Gastrocnemius medialis (tissue), 4 donors: ENCODE measurements around the gene BATF2. TPM values are rescaled to one million over a fixed set of nuclear protein-coding genes. Genes with fewer than 3 reads are reported as not detected.
"Not testable (repeated sequence)": the region's sequence is repeated elsewhere in the genome, so short reads cannot be mapped to it uniquely, and the experiment has no call there.

Source experiments
- ATAC-seq, 2 donors: fragments of 150-250 bp; one replicate each; pipeline ENCODE4 v1.9.1; 2016
- DNase-seq, 2 donors: peaks; one replicate each; pipeline ENCODE4 v3.0.0-alpha.2; 2019
- H3K27ac ChIP-seq, 4 donors: fragments of 200-600 bp; sonication (generic); 1 replicate in 1 of 4; 2 replicates in 3 of 4; pipeline ENCODE4 v1.5.1; 2016 to 2018; ENCODE audit warnings: mild to moderate bottlenecking in 2 of 4, moderate library complexity in 1 of 4
- H3K27me3 ChIP-seq, 3 donors: fragments of 200-600 bp; sonication (generic) in 2 of 3; 1 replicate in 1 of 3; 2 replicates in 2 of 3; pipeline versions ENCODE4 v1.5.1 to v1.6.0; 2016 to 2019; ENCODE audit warnings: mild to moderate bottlenecking in 1 of 3, moderate library complexity in 1 of 3
- H3K36me3 ChIP-seq, 2 donors: fragments of 200-600 bp; sonication (generic) in 1 of 2; one replicate each; pipeline ENCODE4 v1.5.1; 2017 to 2018
- H3K4me1 ChIP-seq, 2 donors: fragments of 200-600 bp; sonication (generic) in 1 of 2; one replicate each; pipeline ENCODE4 v1.5.1; 2016 to 2017; ENCODE audit warnings: mild to moderate bottlenecking in 2 of 2
- H3K4me3 ChIP-seq, 4 donors: fragments of 200-600 bp; sonication (generic) in 3 of 4; 1 replicate in 1 of 4; 2 replicates in 3 of 4; pipeline ENCODE4 v1.5.1; 2016 to 2019; ENCODE audit warnings: mild to moderate bottlenecking in 2 of 4
- H3K9me3 ChIP-seq, 3 donors: fragments of 200-600 bp; sonication (generic) in 2 of 3; 1 replicate in 1 of 3; 2 replicates in 2 of 3; pipeline ENCODE4 v1.5.1; 2016 to 2019
- CTCF ChIP-seq, 5 experiments: fragments of 450-650 bp in 3 of 5; fragments of 200-600 bp in 2 of 5; sonication (generic) in 2 of 5; IDR thresholded peaks in 4 of 5; conservative IDR thresholded peaks in 1 of 5; 1 replicate in 4 of 5; 2 replicates in 1 of 5; pipeline ENCODE4 v1.5.1; 2016 to 2019; ENCODE audit warnings: antibody characterized with exemption in 5 of 5, mild to moderate bottlenecking in 3 of 5, moderate library complexity in 3 of 5
- POLR2A ChIP-seq, 2 donors: fragments of 450-650 bp; IDR thresholded peaks; one replicate each; pipeline ENCODE4 v1.6.1; 2017; ENCODE audit warnings: antibody characterized with exemption in 2 of 2, mild to moderate bottlenecking in 2 of 2, moderate library complexity in 2 of 2
- in situ Hi-C, 4 donors: fragments of 200-750 bp; cut with MboI; loops; one replicate each; pipeline versions ENCODE4 v1.15.0 to v1.8.0; 2017; ENCODE audit warnings: low sequenced_read_pairs in 4 of 4
- intact Hi-C: fragments of 100-400 bp; cut with DNase I; formaldehyde crosslinking; loops from one replicate; pipeline ENCODE4 v1.15.1; 2023; ENCODE audit warnings: low total_unique reads
- total RNA-seq, 4 donors: library from RNA; depleted of rRNA; stranded (reverse); fragments of >200 nt; gene quantifications; one replicate each; pipeline versions ENCODE4 v1.1.0 to v1.2.3, GENCODE V29; 2016

BATF2 gene
- total RNA-seq, 4 donors from 2014 or later = 0.97 to 3.3 (median 2.3) TPM

GRCh38 chr11:64987998-64988854, 8.5 kb downstream of the BATF2 start:
- DNase-seq = no peak
- no peak for ATAC-seq
- no peaks in the 10 kb centered on the region for H3K9me3 ChIP-seq
- no peaks in the 10 kb centered on the region for H3K36me3 ChIP-seq
- peaks cover 6 to 14% of the 10 kb centered on the region in 2 donors for H3K4me1 ChIP-seq
- no peak overlapping the region for H3K4me3 ChIP-seq
- H3K27ac ChIP-seq = no peak overlapping the region
- H3K27me3 ChIP-seq = no peaks in the 10 kb centered on the region
- in situ Hi-C loops (no loop called here), intact Hi-C loops (no loop called here)
- TF ChIP-seq CTCF (IDR thresholded peaks at IDR 0.05 in 4 of 5, conservative IDR thresholded peaks at IDR 0.05 in 1 of 5) = no peak
- TF ChIP-seq POLR2A (IDR thresholded peaks at IDR 0.05) = no peak

- H3K9me3 ChIP-seq, H3K4me1 ChIP-seq, in situ Hi-C loops, ATAC-seq, H3K27ac ChIP-seq, H3K36me3 ChIP-seq, H3K4me3 ChIP-seq, DNase-seq, intact Hi-C loops, H3K27me3 ChIP-seq: not testable (repeated sequence)
These were observed 13.4 kb downstream of the BATF2 start for GRCh38 chr11:64983339-64983738.

GRCh38 chr11:64976651-64977050, 20.1 kb downstream of the BATF2 start:
- no peak for TF ChIP-seq CTCF (IDR thresholded peaks at IDR 0.05 in 4 of 5, conservative IDR thresholded peaks at IDR 0.05 in 1 of 5)
- Histone ChIP-seq H3K4me1 (peaks cover 0 to 9% of the 10 kb centered on the region in 2 donors), H3K4me3 (no peak overlapping the region), H3K9me3 (no peaks in the 10 kb centered on the region), H3K27ac (no peak overlapping the region), H3K27me3 (no peaks in the 10 kb centered on the region), H3K36me3 (no peaks in the 10 kb centered on the region)
- intact Hi-C loops (no loop called here), in situ Hi-C loops (no loop called here)
- DNase-seq (no peak), ATAC-seq (no peak)

GRCh38 chr11:64974124-64974523, 22.6 kb downstream of the BATF2 start:
- in situ Hi-C loops = no loop called here

More at GRCh38 chr11:64974124-64974523, 22.6 kb downstream of the BATF2 start:
- intact Hi-C loops = no loop called here
- no peak for ATAC-seq
- Histone ChIP-seq H3K9me3 (no peaks in the 10 kb centered on the region), H3K36me3 (no peaks in the 10 kb centered on the region), H3K4me3 (no peak overlapping the region), H3K4me1 (peaks cover 0 to 11% of the 10 kb centered on the region in 2 donors), H3K27me3 (no peaks in the 10 kb centered on the region), H3K27ac (no peak overlapping the region)
- no peak for TF ChIP-seq CTCF (IDR thresholded peaks at IDR 0.05 in 4 of 5, conservative IDR thresholded peaks at IDR 0.05 in 1 of 5)
- no peak for TF ChIP-seq POLR2A (IDR thresholded peaks at IDR 0.05)
- no peak for DNase-seq
